ENCODE data around the gene FCN2. TPM values are rescaled to one million over a fixed set of nuclear protein-coding genes. Genes with fewer than 3 reads are reported as not detected.

Gene FCN2
- total RNA-seq, 1 donor: not detected

DNA sequence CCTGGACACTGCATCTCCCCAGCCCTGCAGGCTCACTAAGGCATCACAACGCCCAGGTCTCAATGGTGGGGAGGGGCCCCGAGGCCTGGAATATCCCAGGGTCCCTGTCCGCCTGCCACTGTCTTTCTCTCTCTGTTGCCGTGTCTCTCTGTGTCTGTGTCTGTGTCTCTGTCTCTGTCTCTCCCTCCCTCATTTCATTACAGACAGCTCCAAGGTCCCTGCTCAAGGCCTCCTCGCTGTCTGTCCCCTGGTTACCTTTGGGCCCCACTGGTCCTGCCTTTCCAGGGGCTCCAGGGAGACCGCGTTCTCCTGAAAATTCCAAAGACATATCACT lies 33.9 kb downstream of the FCN2 start:
- no peak for DNase-seq (ENCODE audit: low read depth)
- no peak overlapping the region for H3K4me3 ChIP-seq (ENCODE audit: low read depth, low read length)
- TF ChIP-seq, protein P1, sequence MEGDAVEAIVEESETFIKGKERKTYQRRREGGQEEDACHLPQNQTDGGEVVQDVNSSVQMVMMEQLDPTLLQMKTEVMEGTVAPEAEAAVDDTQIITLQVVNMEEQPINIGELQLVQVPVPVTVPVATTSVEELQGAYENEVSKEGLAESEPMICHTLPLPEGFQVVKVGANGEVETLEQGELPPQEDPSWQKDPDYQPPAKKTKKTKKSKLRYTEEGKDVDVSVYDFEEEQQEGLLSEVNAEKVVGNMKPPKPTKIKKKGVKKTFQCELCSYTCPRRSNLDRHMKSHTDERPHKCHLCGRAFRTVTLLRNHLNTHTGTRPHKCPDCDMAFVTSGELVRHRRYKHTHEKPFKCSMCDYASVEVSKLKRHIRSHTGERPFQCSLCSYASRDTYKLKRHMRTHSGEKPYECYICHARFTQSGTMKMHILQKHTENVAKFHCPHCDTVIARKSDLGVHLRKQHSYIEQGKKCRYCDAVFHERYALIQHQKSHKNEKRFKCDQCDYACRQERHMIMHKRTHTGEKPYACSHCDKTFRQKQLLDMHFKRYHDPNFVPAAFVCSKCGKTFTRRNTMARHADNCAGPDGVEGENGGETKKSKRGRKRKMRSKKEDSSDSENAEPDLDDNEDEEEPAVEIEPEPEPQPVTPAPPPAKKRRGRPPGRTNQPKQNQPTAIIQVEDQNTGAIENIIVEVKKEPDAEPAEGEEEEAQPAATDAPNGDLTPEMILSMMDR (IDR thresholded peaks at IDR 0.05; ENCODE audit: insufficient read depth, low read depth, low read length): no peak

DNA sequence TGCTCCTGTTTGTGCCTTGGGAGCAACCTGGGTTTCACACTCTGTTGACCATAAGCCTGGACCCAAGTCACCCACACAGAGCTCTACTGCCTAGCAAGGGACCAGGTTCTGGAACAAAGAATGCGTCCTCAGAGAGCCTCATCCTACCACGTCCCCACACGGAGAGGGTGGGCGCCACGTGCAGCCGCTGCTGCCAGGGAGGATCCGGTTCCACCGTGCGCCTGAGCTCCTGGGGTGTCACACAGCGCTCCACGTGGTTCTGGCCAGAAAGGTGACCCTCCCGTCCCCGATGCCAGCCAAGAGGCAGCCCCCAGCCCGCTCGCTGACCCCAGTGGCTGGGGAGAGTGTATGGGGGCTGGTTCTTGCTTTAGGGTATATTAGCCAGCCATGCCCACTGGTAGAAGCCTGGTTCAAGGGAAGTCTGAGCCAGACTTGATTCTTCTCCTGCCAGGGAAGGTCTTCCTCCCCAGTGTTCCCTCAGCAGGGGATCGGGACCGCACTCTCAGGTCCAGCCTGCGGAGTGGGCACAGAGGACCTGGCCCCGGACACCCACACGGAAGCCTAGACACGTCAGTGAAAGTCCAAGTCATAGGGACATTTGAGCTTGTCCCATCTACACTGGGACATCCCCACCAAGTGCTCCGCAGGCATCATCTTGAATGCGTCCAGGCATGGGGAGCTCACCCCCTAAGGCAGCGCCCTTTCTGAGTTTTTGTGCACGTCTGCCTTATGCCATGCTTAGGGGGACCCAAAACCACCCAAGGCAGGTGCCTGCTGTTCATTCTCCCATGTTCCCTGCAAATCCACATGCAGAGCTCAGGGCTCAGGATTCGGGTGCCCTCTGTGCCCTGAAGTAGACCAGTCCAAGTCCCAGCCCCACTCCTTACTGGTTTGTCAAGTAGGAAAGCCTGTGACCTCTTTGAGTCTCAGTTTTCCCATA lies 34.7 kb downstream of the FCN2 start:
- TF ChIP-seq, protein P1 (IDR thresholded peaks at IDR 0.05; ENCODE audit: insufficient read depth, low read depth, low read length): no peak
- no peak overlapping the region for H3K4me3 ChIP-seq (ENCODE audit: low read depth, low read length)
- DNase-seq (ENCODE audit: low read depth): no peak

DNA sequence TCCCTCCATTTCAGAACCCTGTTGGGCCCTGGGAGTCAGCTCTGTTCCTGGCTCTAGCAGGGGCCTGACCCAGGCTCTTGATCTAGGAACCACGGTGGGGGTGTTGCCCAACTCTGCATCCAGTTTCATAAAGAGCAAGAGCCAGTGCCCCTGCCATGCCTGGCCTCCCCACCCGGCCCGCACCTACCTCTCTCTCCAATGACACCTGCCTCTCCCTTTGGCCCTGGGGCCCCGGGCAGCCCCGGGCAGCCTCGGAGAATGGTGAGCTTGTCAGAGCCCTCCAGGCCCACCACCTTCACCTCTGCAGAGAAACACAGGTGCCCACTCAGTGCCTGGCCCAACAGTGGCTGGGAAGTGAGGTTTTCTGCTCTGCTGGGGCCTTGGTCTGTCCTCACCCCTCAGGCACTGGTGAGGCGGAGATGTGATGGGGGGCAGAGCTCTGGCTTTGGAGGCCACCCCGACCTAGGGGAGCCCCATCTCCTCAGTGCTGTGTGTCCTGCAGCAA lies 35.6 kb downstream of the FCN2 start:
- H3K4me3 ChIP-seq (ENCODE audit: low read depth, low read length): no peak overlapping the region
- DNase-seq (ENCODE audit: low read depth): no peak
- TF ChIP-seq, protein P1 (IDR thresholded peaks at IDR 0.05; ENCODE audit: insufficient read depth, low read depth, low read length): no peak

DNA sequence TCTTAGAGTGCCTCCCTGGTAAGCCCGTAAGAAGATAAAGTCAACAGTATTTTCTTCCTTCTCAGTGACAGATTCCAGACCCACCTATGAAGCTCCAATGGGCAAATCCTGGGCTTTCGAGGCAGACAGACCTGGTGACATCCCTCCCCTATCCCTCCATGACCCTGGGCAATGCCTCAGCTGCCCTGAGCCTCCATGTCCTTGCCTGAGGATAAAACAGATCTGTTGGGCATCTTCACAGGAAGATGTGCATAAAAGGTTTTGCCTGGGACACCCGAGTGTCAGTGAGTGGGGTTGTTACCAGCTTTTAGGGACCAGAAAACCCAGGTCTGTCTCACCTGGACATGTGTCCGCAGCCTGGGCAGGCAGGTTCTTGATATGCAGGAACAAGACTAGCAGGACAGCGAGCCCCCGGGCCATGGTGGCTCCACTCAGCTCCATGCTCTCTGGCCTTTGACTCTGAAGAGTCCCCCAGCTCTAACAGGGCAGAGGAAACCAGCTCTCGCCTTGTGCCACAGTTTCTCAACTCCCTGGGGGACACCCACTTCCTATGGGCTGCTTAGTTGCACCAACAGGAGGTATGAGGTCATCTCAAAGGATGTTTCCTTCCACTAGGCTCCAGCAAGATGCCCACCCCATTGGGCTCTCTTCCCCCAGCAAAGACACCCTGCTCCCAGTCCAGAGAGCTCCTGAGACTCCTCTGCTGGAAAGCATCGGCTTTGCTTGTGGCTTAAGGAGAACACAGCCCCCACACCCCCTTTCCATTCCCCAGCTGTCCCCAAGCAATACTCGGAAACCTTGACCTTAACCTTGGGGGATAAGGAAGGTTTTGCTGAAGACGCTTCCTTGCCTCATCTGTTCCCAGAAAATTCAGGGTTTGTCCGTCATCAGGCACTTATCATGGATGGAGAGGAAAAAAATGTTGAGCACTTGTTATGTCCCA lies 37.1 kb downstream of the FCN2 start, which contains the start of gene FCN1:
Gene FCN1 (minus strand): TSS at position 482 of the 943 bp plus-strand sequence. CDS start 41 bp downstream, at position 441.
- no peak within 1 kb of the TSS for H3K4me3 ChIP-seq (ENCODE audit: low read depth, low read length)
- no peak for DNase-seq (ENCODE audit: low read depth)
- TF ChIP-seq, protein P1 (IDR thresholded peaks at IDR 0.05; ENCODE audit: insufficient read depth, low read depth, low read length): no peak

DNA sequence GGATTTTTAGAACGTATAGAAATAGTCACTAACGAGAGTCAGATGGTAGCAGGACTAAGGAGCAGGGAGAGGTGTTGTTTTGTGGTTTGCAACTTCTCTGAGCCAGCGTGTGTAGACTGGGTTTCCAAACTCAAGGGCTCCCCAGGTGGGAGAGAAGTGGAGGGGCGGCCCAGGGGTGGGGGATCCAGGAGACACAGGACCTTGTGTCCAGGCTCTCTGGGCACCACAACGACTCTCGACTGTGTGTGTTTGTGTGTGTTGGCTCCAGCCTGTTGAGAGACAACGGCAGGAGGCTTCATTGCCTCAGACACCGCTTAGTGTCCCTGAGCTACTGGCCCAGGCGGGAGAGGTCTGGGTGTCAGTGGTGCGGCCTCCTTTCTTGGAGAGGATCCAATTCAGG lies 38.0 kb downstream of the FCN2 start:
- H3K4me3 ChIP-seq (ENCODE audit: low read depth, low read length): no peak overlapping the region
- TF ChIP-seq, protein P1 (IDR thresholded peaks at IDR 0.05; ENCODE audit: insufficient read depth, low read depth, low read length): no peak
- DNase-seq (ENCODE audit: low read depth): no peak

DNA sequence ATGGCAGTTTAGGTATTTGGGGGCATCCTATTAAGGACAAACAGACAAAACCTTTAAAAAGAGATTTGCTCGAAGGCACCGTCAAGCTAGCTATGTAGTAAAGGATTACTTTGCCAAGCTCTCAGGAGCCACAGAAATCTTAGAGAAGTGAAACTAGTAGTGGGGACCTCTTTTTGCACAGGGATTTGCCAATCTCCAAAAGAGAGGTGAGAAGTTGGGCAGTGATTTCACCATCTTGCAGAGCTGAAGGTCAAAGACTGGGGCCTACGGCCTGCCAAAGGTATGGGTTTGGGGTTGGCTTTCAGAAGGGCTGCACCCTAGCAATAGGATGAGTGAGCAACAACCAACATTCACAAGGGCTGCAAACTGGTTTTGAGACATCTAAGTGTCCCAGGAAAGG lies 38.7 kb downstream of the FCN2 start:
- H3K4me3 ChIP-seq (ENCODE audit: low read depth, low read length): no peak overlapping the region
- DNase-seq (ENCODE audit: low read depth): no peak
- TF ChIP-seq, protein P1 (IDR thresholded peaks at IDR 0.05; ENCODE audit: insufficient read depth, low read depth, low read length): no peak
